Ishikawa (cell line): Measurements from ENCODE around the gene SUFU.

ENCODE experiments used
- CEBPB ChIP-seq: IDR thresholded peaks from 2 replicates; pipeline ENCODE4 v1.6.1; 2012
- MAX ChIP-seq: IDR thresholded peaks from 2 replicates; pipeline ENCODE4 v1.6.1; 2012
- NFIC ChIP-seq: IDR thresholded peaks from 2 replicates; pipeline ENCODE4 v1.6.1; 2012
- TAF1 ChIP-seq: IDR thresholded peaks from 2 replicates; pipeline ENCODE4 v1.6.1; 2012; ENCODE audit warnings: low read depth, mild to moderate bottlenecking
- TCF12 ChIP-seq: IDR thresholded peaks from 2 replicates; pipeline ENCODE4 v1.6.1; 2012; ENCODE audit warnings: low read depth
- TEAD4 ChIP-seq: IDR thresholded peaks from 2 replicates; pipeline ENCODE4 v1.6.1; 2012
- USF1 ChIP-seq: IDR thresholded peaks from 2 replicates; pipeline ENCODE4 v1.6.1; 2012

- no peak for TF ChIP-seq USF1
- TF ChIP-seq NFIC = no peak
- TF ChIP-seq TAF1 = no peak
- no peak for TF ChIP-seq TCF12
- no peak for TF ChIP-seq TEAD4
- no peak for TF ChIP-seq CEBPB
- no peak for TF ChIP-seq MAX
Observed at GRCh38 chr10:102545997-102546396, 42.2 kb downstream of the SUFU start.
